PC-9 (cell line): ENCODE results near the gene MAN2A1. TPM values are rescaled to one million over a fixed set of nuclear protein-coding genes. Genes with fewer than 3 reads are reported as not detected.
A peak's percentile ranks its signal among the peaks of the same experiment; 100 is the strongest.

ENCODE experiments used
- BruUV-seq: library from RNA; stranded (reverse); fragments of 400-500 nt; replicated peaks from 2 replicates; lab custom pipeline; 2021; lab: Mats Ljungman, UMichigan
- CTCF ChIA-PET: fragments of 300-600 bp; sonication (Branson Sonifier 250); formaldehyde crosslinking; loops from one replicate; lab custom pipeline; 2022; ENCODE audit warnings: antibody characterized with exemption; lab: Charles Lee
- POLR2A ChIA-PET: fragments of 300-600 bp; sonication (Branson Sonifier 250); formaldehyde crosslinking; loops from one replicate; lab custom pipeline; 2022; ENCODE audit warnings: antibody characterized with exemption; ENCODE audit not compliant: unreplicated experiment; lab: Charles Lee
- DNase-seq, 2 experiments: peaks; one replicate each; pipeline versions ENCODE4 v3.0.0 to v3.0.0-alpha.2; 2015 to 2022; ENCODE audit warnings: mixed read lengths in 1 of 2
- H2AFZ ChIP-seq: fragments of 200-600 bp; sonication (generic); 2 replicates; pipeline ENCODE4 v1.8.1; 2017; ENCODE audit warnings: antibody characterized with exemption
- H3F3A ChIP-seq: fragments of 200-600 bp; sonication (generic); 2 replicates; pipeline ENCODE4 v1.8.1; 2017; ENCODE audit warnings: antibody characterized with exemption, mild to moderate bottlenecking, low read depth; ENCODE audit not compliant: insufficient read depth
- H3K27ac ChIP-seq: fragments of 200-600 bp; sonication (generic); 2 replicates; pipeline ENCODE4 v1.6.1; 2016; ENCODE audit warnings: mixed run types
- H3K27me3 ChIP-seq: fragments of 200-600 bp; sonication (generic); 2 replicates; pipeline ENCODE4 v1.6.1; 2016; ENCODE audit warnings: low read depth, mixed run types; ENCODE audit not compliant: insufficient read depth
- H3K36me3 ChIP-seq: fragments of 200-600 bp; sonication (generic); 2 replicates; pipeline ENCODE4 v1.6.1; 2016; ENCODE audit warnings: low read depth, mixed run types
- H3K4me1 ChIP-seq: fragments of 200-600 bp; sonication (generic); replicated peaks from 2 replicates; pipeline ENCODE4 v1.6.1; 2016; ENCODE audit warnings: mixed run types; ENCODE audit not compliant: insufficient read depth
- H3K4me2 ChIP-seq: fragments of 200-600 bp; sonication (generic); 2 replicates; pipeline ENCODE4 v1.6.1; 2017; ENCODE audit warnings: mixed run types
- H3K4me3 ChIP-seq: fragments of 200-600 bp; sonication (generic); 2 replicates; pipeline ENCODE4 v1.6.1; 2016; ENCODE audit warnings: mixed run types
- H3K79me2 ChIP-seq: fragments of 200-600 bp; sonication (generic); 2 replicates; pipeline ENCODE4 v1.6.1; 2017; ENCODE audit warnings: low read depth, mixed run types
- H3K9me2 ChIP-seq: fragments of 200-600 bp; sonication (generic); 2 replicates; pipeline ENCODE4 v1.8.1; 2017; ENCODE audit warnings: mild to moderate bottlenecking; ENCODE audit not compliant: insufficient read depth
- H3K9me3 ChIP-seq: fragments of 200-600 bp; sonication (generic); 2 replicates; pipeline ENCODE4 v1.8.1; 2016; ENCODE audit warnings: low read depth; ENCODE audit not compliant: insufficient read depth
- H4K20me1 ChIP-seq: fragments of 200-600 bp; sonication (generic); 2 replicates; pipeline ENCODE4 v1.8.1; 2017; ENCODE audit not compliant: insufficient read depth
- EZH2 ChIP-seq: fragments of 200-600 bp; sonication (generic); IDR thresholded peaks from 2 replicates; pipeline ENCODE4 v1.8.0; 2017; ENCODE audit warnings: antibody characterized with exemption, low read depth
- intact Hi-C: fragments of 100-400 bp; cut with micrococcal nuclease; formaldehyde crosslinking; loops from one replicate; pipeline ENCODE4 v1.10.0; 2022; ENCODE audit not compliant: unreplicated experiment
- total RNA-seq: library from RNA; stranded (reverse); gene quantifications from 2 replicates; pipeline ENCODE4 v1.2.3, GENCODE V29; 2021
- TF ChIP-seq, protein P1 (sequence below): fragments of 200-600 bp; sonication (generic); conservative IDR thresholded peaks from 2 replicates; pipeline ENCODE4 v1.6.1; 2017; ENCODE audit warnings: mixed run types, antibody characterized with exemption, mild to moderate bottlenecking, moderate library complexity

MAN2A1 gene
- total RNA-seq, 1 experiment from 2014 or later, result 27.3 TPM

DNA sequence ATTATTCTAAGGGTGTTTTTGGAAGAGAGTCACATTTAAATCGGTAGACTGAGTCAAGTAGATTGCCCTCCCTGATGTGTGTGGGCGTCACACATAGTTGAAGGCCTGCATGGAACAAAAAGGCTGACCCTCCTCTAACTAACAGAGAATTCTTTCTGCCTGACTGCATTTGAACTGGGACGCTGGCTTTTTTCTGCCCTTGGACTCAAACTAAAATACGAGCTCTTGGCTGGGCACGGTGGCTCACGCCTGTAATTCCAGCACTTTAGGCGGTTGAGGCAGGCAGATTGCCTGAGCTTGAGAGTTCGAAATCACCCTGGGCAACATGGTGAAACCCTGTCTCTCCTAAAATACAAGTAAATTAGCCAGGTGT is 209.4 kb downstream of the MAN2A1 start:
- CTCF ChIA-PET, result no interaction called here
- no peak overlapping the region for H2AFZ ChIP-seq
- no peaks in the 10 kb centered on the region for H3F3A ChIP-seq
- no peaks in the 10 kb centered on the region for H3K79me2 ChIP-seq
- BruUV-seq, result no TSS peak
- intact Hi-C loops, result no loop called here
- POLR2A ChIA-PET, result no interaction called here
- no peaks in the 10 kb centered on the region for H4K20me1 ChIP-seq
- no peak overlapping the region for H3K4me3 ChIP-seq
- H3K4me2 ChIP-seq, result no peak overlapping the region
- H3K9me2 ChIP-seq, result no peaks in the 10 kb centered on the region; the same call in 1 of the 2 replicates
- no peak for DNase-seq
- TF ChIP-seq EZH2, result no peak
- TF ChIP-seq, protein P1, sequence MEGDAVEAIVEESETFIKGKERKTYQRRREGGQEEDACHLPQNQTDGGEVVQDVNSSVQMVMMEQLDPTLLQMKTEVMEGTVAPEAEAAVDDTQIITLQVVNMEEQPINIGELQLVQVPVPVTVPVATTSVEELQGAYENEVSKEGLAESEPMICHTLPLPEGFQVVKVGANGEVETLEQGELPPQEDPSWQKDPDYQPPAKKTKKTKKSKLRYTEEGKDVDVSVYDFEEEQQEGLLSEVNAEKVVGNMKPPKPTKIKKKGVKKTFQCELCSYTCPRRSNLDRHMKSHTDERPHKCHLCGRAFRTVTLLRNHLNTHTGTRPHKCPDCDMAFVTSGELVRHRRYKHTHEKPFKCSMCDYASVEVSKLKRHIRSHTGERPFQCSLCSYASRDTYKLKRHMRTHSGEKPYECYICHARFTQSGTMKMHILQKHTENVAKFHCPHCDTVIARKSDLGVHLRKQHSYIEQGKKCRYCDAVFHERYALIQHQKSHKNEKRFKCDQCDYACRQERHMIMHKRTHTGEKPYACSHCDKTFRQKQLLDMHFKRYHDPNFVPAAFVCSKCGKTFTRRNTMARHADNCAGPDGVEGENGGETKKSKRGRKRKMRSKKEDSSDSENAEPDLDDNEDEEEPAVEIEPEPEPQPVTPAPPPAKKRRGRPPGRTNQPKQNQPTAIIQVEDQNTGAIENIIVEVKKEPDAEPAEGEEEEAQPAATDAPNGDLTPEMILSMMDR, result no peak
- H3K9me3 ChIP-seq, result no peaks in the 10 kb centered on the region
- H3K27me3 ChIP-seq, result no peaks in the 10 kb centered on the region
- no peaks in the 10 kb centered on the region for H3K36me3 ChIP-seq
- H3K27ac ChIP-seq, result no peak overlapping the region
- H3K4me1 ChIP-seq, result 0 out of 2 replicates have a peak, but pooled peaks cover 11% of the 10 kb centered on the region

DNA sequence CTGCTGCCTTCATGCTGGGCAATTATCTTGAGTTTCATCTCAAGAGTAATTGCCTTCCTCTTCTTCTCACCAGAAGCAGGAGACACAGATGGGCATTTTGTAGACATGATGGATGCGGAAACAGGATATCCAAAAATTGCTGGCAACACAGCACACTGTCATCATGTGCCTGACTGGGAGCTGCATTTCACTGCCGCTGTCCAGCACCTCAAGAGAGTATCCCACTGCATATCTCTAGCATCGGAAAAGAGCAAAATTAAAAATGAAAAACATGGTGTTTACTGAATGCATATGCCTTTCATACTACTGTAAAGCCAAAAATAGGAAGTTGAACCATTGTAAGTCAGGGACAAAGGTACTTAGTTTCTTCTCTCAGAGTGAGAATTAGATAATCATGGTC is 210.7 kb downstream of the MAN2A1 start:
- intact Hi-C loops, result no loop called here
- Histone ChIP-seq H3K36me3 (no peaks in the 10 kb centered on the region), H3F3A (no peaks in the 10 kb centered on the region), H3K27me3 (no peaks in the 10 kb centered on the region), H3K4me2 (no peak overlapping the region), H3K4me1 (0 out of 2 replicates have a peak, but pooled peaks cover 11% of the 10 kb centered on the region), H3K4me3 (no peak overlapping the region), H3K27ac (no peak overlapping the region), H3K9me3 (no peaks in the 10 kb centered on the region), H2AFZ (no peak overlapping the region), H3K9me2 (no peaks in the 10 kb centered on the region; the same call in 1 of the 2 replicates), H3K79me2 (no peaks in the 10 kb centered on the region), H4K20me1 (no peaks in the 10 kb centered on the region)
- ChIA-PET POLR2A (no interaction called here), CTCF (no interaction called here)
- no peak for DNase-seq
- no TSS peak for BruUV-seq
- no peak for TF ChIP-seq EZH2
- TF ChIP-seq, protein P1, result no peak

DNA sequence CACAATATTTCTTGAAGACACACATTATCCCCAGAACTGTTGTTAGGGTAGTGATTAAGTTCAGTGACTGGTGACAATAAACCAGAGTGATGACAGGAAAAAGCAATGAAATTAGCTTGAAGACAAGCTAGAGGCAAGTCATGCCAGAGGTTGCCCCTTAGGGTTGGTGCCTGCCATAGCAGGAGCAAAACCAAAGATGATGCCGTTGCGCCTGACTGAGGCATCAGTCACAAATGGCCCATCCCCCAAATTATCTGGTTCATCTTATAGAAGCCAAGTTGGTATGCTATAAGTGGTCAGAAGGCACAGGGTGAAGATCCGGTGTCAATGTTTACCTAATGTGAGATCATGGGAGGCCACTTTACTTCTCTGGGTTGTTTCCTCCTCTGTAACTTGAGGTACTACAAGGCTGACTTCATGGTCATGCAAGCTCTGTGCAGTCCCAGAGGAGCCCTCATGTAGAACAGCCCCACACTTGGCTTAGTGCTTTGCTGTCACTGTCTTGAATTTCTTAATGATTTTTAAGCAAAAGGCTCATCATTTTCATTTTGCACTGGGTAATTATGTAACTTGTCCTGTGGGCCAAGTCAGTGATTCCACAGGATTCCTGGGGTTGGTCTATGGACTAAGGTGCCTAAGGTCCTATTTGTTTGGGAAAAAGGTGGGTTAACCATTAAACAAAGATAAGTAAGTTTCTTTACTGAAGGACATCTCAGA is 211.3 kb downstream of the MAN2A1 start:
- no peak overlapping the region for H3K4me3 ChIP-seq
- POLR2A ChIA-PET, result no interaction called here

More for the DNA sequence above, 211.3 kb downstream of the MAN2A1 start:
- Histone ChIP-seq H4K20me1 (no peaks in the 10 kb centered on the region), H2AFZ (no peak overlapping the region), H3K9me2 (no peaks in the 10 kb centered on the region; the same call in 1 of the 2 replicates), H3F3A (no peaks in the 10 kb centered on the region), H3K36me3 (no peaks in the 10 kb centered on the region), H3K79me2 (no peaks in the 10 kb centered on the region), H3K4me2 (peak overlapping the region; percentile 29; the same call in 1 of the 2 replicates), H3K4me1 (0 out of 2 replicates have a peak, but pooled peaks cover 11% of the 10 kb centered on the region), H3K27me3 (no peaks in the 10 kb centered on the region), H3K9me3 (no peaks in the 10 kb centered on the region), H3K27ac (no peak overlapping the region)
- CTCF ChIA-PET, result no interaction called here
- intact Hi-C loops, result no loop called here
- no peak for TF ChIP-seq EZH2
- TF ChIP-seq, protein P1, result no peak
- peak in 1 of 2 experiments; percentile 46 for DNase-seq
- no TSS peak for BruUV-seq
